HG03108 (cell line): ENCODE measurements around the gene PROM2.
"Not testable (repeated sequence)": the region's sequence is repeated elsewhere in the genome, so short reads cannot be mapped to it uniquely, and the experiment has no call there.

Experiments
- ATAC-seq: cut with Tn5 transposase; IDR thresholded peaks from one replicate; pipeline ENCODE4 v1.9.1; 2021; ENCODE audit warnings: moderate library complexity; ENCODE audit not compliant: unreplicated experiment

Gene PROM2

DNA sequence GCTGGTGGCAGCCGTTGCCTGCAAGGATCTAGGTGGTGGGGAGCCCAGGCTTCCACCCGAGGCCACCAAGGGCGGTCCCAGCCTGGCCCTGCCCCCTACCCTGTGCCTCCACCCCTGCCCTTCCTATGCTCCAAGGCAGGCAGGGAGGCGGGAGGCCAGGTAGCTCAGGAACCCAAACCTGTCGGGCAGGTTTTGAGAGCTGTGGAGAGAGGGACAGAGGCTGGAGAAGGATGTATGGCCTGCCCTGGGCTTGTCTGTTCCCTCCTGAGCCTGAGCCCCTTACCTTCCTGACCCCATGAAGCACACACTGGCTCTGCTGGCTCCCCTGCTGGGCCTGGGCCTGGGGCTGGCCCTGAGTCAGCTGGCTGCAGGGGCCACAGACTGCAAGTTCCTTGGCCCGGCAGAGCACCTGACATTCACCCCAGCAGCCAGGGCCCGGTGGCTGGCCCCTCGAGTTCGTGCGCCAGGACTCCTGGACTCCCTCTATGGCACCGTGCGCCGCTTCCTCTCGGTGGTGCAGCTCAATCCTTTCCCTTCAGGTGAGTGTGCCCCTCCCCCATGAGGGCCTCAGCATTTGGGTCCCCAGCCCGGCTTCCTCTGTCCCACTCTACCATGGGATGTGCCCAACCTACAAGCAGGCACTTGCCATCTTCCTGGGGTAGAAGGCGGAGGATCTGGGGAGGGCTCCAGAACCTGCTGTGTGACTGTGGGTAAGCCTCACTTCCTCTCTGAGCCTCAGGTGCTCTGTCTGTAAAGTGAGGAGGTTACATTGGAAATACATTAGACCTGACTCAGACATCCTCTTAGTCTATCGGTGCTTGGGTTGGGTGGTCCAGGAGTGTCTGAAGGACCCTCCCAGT, at the start of gene PROM2:
Gene PROM2, plus strand, starts transcription at position 159 of the 860 bp plus-strand sequence. Its CDS starts 137 bp downstream, at position 296.
- no peak for ATAC-seq

- no peak for ATAC-seq
These were observed 48.6 kb upstream of the PROM2 start for GRCh38 chr2:95225658-95226057.

DNA sequence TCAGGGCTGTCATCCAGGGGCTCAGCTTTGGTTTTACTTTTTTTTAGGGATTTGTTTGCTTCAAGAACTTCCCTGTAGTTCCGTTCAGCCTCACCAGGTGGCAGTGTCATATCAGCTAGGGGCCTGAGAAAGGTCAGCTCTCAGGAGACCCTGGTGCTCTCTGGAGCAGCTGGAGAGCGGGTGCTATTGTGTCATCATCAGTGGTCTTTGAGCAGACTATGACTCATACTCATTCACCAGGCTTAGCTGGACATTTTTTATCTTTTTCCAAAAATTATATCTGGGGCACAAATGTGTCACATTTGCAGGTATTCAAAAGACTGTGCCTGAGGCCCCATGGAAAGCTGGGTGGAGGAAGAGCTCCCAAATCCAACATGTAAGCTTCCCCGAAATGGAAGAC, 42.5 kb upstream of the PROM2 start:
- ATAC-seq, result no peak

- ATAC-seq, result no peak
These were observed 42.0 kb upstream of the PROM2 start for GRCh38 chr2:95232232-95232631.

- ATAC-seq, result no peak
These were observed 39.9 kb upstream of the PROM2 start for GRCh38 chr2:95234286-95234785.

DNA sequence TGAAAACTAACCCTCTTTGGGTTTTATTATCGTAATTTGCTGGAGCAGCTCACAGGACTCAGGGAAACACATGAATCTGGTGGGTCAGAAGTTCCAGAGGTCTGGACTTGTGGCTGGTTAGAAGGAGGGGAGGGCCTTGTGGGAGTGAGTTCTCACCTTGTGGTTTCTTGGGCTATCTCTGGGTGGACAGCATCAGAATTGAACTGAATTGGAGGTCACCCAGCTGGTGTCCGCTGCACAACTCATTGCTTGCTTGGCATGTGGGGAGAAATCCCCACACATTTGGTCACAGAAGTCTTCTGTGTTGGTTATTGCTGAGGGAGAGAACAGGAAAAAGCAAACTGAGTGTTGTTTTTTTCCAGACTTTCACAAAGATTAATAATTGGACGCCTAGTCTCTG, 39.4 kb upstream of the PROM2 start:
- ATAC-seq, result no peak

GRCh38 chr2:95238131-95238530, 36.1 kb upstream of the PROM2 start:
- ATAC-seq, result no peak

DNA sequence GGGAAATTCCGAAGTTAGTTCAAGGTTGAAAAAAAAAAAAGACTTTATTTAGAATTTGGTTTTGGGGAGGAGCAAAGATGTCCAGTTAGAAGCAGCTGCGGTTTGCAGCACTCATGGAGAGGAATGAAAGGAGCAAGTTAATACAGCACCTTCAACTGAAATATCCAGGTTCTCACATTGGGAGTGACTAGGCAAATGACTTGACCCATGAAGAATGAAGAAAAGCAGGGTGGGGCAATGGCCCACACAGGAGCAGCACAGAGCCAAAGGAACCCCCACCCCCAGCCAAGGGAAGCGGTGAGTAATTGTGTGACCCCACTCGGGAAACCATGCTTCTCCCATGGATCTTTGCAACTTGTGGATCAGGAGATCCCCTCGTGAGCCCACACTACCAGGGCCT, 34.2 kb upstream of the PROM2 start:
- ATAC-seq, result no peak

GRCh38 chr2:95240556-95240955, 33.7 kb upstream of the PROM2 start:
- no peak for ATAC-seq

GRCh38 chr2:95242084-95242483, 32.2 kb upstream of the PROM2 start:
- ATAC-seq, result not testable (repeated sequence)

- ATAC-seq, result no peak
These were observed 16.0 kb upstream of the PROM2 start for GRCh38 chr2:95258271-95258670.

- no peak for ATAC-seq
These were observed 13.9 kb upstream of the PROM2 start for GRCh38 chr2:95260028-95261023.

- no peak for ATAC-seq
These were observed 12.6 kb upstream of the PROM2 start for GRCh38 chr2:95261602-95262001.

GRCh38 chr2:95262896-95263542, 11.2 kb upstream of the PROM2 start:
- no peak for ATAC-seq

- no peak for ATAC-seq
These were observed 9.6 kb upstream of the PROM2 start for GRCh38 chr2:95264624-95265023.

DNA sequence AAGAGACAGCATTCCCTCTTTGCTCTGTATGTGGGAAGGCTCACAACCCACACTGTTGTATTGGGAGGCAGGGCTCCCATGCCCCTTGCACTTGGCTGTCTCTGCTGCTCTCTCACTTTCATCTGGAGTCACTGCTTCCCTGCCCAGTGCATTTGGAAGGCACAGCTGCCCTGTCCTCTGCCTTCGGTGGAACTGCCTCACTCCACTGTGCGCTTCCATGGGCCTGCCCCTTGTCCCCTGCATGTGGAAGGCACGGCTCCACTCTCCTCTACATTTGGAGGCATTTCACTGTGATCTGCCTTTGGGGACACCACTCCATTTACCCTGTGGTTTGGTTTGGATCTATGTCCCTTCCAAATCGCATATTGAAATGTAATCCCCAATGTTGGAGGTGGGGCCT, 9.1 kb upstream of the PROM2 start:
- no peak for ATAC-seq

GRCh38 chr2:95266781-95267430, 7.3 kb upstream of the PROM2 start:
- no peak for ATAC-seq

DNA sequence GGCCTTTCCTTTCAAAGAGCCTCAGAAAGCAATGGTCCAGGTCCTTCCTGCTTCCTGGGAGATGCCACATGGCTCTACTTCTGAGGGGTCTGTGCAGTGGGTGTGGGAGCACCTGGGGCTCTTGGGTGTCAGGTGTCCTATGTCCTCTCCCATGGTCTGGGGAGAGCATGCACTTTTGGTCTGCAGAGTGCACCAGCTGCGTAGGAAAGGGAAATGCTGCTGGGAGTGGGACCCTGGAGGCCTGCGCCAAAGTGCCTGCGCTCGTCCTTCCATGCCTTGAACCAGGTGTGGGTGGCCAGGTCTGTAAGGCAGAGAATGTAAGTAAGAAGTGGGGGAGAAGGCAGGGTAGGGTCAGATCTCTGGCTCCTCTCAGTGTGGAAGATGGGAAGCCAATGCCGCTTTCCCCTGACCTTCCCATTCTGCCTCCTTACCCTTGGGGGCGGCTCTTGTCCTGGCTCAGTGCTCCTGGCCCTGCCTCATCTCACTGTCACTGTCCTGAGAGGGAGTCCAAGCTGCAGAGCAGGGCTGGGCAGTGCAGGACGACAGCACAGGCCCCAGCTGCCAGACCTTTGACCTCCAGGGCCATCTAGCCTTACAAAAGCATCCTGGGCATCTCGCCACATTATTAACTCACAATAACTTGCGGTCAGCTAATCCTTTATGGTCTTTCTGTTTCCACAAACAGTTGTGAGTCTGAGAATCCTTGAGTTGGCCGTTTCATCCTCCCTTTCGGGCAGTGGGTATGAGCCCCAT, 6.6 kb upstream of the PROM2 start:
- no peak for ATAC-seq

DNA sequence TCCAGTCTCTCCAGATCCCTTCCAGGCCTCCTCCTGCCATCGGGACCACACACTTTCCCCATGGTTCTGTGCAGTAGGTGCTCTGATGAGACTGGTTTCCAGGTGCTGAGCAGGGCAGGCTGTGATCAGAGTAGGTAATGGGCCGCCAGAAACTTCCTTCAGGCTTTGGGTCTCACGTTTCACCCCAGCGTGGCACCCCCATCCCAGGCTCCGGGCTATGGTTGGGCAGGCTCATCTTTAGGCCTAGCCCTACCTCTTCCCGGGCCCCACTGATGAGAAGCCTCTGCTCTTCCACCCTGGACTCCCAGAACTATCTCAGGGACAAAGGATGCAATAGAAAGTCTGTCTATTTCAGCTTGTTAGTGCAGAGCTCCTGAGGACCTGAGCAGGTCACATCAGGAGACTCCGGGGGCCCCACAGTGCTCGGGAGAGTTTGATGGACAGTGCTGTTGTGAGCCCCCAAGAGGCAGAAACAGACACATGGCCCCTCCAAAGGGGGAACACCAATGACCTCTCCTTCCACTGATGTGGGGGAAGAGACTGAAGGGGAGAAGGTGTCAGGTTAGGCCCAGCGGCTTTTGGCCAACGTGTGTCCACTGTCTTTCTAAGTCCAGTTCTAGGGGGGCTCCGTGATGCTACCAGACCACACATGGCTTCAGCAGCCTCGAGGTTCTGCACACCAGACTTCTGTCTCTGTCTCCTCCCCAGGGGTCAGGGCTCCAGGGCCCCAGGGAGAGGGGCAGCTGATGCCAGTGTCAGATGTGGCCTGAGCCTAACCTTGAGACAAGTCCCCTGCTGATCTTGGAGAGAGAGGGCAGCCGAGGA, 5.8 kb upstream of the PROM2 start:
- no peak for ATAC-seq
